GM21825 (cell line): Measurements from ENCODE around the gene OPALIN.

Experiments
- ATAC-seq: cut with Tn5 transposase; IDR thresholded peaks from one replicate; pipeline ENCODE4 v1.9.1; 2021; ENCODE audit warnings: mild to moderate bottlenecking, moderate library complexity; ENCODE audit not compliant: unreplicated experiment

Gene OPALIN

DNA sequence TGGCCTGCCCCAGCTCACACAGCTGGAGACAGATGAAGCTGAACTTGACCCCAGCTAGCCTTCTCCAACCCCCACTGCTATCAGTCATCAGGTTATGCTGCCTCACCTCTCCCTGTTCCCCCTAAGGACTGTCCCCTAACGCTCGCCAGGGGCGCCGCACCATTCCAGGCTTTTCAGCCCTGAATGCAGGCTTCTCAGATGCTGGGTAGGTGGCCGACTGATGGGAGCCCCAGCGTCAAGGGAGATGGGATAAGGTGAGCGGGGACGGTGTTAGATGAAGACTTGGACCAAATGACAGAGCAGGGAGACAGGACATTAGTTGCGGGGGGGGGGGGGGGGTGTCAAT lies 15.8 kb upstream of the OPALIN start:
- no peak for ATAC-seq

DNA sequence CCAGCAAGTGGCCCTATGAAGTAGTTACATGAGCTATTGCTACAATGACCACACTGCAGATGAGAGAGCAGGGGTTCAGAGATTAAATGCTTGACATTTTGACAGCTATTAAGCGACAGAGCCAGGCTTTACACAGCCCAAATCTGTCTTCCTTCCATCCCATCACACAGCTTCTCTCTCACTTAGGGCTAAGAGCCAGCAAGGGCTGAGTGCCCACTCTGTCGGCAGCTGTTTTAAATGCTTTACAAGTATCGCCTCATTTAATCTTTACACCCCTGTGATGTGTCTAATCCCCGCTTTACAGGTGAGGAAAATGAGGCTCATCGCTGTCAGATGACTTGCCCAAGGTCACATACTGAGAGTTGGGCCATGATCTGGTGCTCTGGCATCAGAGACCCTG lies 15.2 kb upstream of the OPALIN start:
- ATAC-seq: no peak

GRCh38 chr10:96371356-96371755 lies 12.6 kb upstream of the OPALIN start:
- no peak for ATAC-seq

DNA sequence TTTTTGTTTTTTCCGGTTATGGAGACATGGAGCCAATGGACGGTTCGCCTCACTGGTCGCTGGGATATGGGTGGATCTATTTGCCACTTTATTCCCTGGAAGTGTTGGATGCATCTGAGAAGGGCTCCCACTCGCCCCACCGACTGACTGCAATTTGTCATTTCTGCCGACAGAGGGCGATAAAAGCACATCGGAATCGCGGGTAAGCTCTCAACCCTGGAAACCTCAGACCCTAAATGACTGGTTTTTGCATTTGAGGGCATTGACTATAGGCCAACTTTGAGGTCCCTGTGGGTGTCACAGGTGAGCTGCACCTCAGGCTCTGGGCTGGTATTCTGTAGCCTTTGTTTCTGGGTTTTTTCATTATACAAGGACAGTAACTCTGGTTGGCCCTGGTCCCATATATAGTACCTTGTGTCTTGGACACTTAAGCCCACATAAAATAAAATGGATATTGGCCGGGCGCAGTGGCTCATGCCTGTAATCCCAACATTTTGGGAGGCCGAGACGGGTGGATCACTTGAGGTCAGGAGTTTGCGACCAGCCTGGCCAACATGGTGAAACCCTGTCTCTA lies 11.9 kb upstream of the OPALIN start:
- ATAC-seq: no peak

DNA sequence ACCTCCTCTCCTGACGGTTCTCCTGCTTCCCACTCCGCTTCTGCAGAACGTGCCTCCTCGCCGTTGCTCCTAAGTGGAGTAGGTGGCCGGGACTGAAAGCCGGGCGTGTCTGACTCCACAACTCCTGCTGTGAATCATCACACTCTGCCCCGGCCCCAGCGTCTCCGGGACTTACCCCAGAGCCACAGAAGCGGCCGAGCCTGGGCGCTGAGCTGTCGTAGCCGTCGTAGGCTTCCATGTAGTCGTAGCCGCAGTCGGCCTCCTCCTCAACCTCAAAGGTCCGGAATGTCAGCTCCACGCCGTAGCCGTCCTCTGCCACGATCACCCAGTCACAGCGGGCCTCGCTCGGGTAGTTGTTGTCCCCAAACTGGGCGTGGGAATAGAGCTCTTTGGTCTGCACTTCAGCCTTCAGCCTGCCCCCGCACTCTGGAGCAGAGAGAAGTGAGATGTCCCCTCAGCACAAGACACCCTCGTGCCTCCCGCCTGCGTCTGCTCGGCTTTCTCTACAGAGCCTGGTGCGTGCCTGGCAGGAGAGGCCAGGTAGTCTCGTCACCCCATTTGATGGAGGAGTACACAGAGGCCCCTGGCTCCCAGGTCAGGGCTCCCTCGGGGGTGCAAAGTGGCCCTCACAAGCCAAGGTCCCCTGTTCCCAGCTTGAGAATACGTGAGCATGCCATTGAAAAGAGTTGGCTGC lies 11.2 kb upstream of the OPALIN start:
- ATAC-seq: no peak

GRCh38 chr10:96368971-96369370 lies 10.2 kb upstream of the OPALIN start:
- ATAC-seq: no peak

DNA sequence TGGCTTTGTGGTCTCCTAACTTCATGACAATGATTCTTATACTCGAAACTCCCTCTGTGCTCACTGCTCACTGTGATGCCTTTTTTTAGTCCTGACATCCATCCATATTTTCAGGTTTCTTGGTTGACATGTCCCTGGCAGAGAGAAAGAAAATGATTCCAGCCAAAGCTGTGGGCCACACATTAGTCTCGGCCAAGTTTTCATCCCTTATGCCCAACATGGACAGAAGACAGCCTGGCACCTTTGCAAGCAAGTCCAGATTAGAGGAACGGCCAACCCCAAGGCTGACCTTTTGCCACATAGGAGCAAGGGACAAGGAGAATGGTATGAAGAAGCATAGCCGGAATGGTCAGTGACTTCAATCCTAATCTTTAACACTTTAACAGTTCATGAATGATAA lies 8.7 kb upstream of the OPALIN start:
- no peak for ATAC-seq

GRCh38 chr10:96366508-96366907 lies 7.7 kb upstream of the OPALIN start:
- ATAC-seq: no peak

GRCh38 chr10:96365571-96365970 lies 6.8 kb upstream of the OPALIN start:
- no peak for ATAC-seq

DNA sequence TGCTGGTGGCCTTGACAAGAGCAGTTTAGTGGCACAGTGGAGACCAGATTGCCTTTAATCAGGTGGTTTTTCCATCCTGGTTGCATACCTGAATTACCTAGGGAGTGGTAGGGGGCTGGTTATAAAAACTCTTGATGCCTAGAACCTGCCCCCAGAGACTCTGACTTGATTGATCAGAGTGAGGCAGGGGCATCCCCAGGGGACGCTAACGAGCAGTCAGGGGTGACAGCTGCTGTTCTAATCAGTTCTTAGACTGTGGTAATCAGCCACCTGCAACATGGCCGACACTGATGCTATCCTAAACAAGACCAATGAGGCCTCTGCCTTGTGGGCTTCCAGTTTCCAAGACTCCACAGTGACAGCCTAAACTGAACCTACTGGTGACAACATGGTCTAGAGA lies 2.0 kb upstream of the OPALIN start:
- ATAC-seq: no peak

DNA sequence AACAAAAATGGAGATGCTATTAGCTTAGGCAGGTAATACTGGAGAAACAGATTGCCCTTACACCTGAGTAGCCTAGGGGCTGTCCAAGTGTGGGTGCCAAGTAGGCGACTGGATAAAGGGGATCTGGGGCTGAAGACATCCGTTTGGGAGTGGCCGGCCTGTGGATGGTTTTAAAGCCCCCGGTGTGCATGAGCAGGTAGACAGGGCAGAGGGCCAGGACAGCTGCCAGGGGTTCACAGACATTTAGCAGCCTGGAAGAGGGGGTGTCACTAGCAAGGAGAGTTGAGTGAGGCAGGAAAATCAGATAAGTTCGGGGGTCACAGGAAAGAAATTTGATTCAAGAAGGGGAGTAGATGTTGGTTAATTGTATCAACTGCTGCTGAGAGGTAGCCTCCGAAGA lies 1.5 kb upstream of the OPALIN start:
- no peak for ATAC-seq

DNA sequence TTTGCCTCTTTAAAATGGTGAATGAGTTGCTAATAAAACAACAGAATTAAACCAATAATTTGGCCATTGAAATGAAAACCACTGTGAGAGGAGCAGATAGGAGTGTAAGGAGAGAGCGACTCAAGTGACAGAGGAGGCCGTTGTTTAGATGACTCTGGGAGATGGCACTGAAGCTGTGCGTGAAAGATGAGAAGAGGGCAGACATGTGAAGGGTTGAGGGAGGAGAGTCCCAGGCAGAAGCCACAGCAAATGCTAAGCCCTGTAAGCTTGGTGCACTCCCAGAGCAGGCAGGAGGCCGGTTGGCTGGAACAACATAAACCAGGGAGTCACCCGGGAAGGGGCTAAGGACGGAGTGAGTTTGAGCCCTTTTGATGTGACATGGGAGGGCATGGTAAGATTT lies 814 bp upstream of the OPALIN start:
- ATAC-seq: no peak

- no peak for ATAC-seq
Measured at GRCh38 chr10:96357038-96357620, 1.7 kb downstream of the OPALIN start.

- ATAC-seq: no peak
Measured at GRCh38 chr10:96352582-96352981, 6.2 kb downstream of the OPALIN start.

- no peak for ATAC-seq
Measured at GRCh38 chr10:96352027-96352426, 6.8 kb downstream of the OPALIN start.

DNA sequence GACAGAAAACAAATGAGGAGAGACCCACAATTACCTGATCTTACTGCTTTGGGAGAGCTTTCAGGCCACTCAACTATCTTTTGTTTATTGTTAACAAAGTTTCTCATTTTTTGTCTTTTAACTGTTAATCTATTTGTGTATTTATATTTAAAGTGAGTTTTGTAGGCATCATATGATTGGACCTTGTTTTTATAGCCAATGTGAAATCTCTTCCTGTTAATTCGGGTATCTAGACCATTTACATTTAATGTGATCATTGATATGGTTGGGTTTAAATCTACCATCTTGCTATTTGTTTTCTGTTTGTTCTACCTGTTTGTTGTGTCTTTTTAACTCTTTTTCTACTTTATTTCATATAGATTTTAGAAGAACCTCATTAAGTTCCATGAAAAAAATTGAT lies 12.5 kb downstream of the OPALIN start:
- no peak for ATAC-seq

- ATAC-seq: no peak
Measured at GRCh38 chr10:96345222-96345621, 13.6 kb downstream of the OPALIN start.

DNA sequence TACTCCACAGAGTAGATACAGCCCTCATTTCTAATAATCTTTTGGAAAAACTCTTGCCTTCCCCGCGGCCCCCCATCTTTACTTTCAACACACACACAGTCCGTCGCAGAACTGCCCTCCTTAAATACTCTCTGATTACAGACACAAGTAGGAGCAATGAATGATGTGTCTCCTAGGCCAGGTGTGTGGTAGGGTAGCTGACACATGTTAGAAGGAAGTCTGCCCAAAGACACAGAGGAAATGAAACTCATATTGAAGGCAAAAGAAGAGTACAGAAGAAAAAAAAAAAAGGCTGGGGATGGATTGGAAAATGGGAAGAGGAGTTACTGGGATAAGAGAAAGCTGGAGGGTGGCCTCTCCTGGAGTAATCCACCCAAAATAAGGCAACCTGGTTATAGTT lies 14.6 kb downstream of the OPALIN start:
- ATAC-seq: no peak

DNA sequence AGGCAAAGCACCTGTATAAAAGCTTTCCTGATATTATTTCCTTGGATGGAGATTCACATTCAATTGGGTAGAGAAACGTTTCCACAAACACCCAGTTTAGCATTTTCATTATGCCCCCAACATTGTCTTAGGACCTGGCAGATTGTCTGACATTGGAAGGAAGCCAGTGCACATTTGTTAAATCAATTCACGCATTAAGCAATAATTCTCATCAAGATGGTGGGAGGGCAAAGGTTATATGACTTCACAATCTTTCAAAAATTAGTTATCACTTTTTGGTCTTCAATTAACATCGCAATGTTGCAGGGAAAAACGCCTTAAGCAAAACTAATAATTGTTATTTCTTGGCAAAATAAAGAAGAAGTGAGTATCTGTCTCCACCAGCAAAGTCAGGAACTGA lies 16.4 kb downstream of the OPALIN start:
- no peak for ATAC-seq

- no peak for ATAC-seq
Measured at GRCh38 chr10:96341219-96342182, 17.3 kb downstream of the OPALIN start.
